Measurements from ENCODE around the gene LDB2.

LDB2 gene

DNA sequence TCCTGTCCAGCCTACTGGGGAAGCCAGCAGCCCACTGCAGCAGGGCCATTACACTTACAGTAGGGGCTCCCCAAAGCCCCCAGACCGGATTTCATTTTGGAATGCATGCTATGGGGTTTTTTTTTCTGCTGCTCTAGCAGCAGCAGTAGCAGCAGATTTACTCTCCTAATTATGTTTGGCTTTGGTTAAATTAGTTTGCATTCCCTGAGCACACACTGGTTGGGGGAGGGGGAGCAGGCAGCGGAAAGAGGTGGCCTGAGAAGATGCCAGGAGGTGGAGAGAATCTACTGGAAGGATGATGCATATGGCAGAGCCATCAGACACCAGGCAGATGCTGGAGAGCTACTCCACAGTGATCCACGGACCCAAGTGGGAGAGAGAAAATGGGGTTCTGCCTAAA is 109.6 kb downstream of the LDB2 start:
- Histone ChIP-seq H3K27me3 (replicated peaks; ENCODE audit: insufficient read depth, low read length) (no peaks in the 10 kb centered on the region), H3F3A (ENCODE audit: insufficient read depth, low read length) (no peaks in the 10 kb centered on the region), H2AFZ (ENCODE audit: low read length) (no peak overlapping the region), H3K79me2 (ENCODE audit: low read length) (no peaks in the 10 kb centered on the region), H4K20me1 (ENCODE audit: insufficient read depth, low read length) (no peaks in the 10 kb centered on the region), H3K27ac (ENCODE audit: low read length) (no peak overlapping the region), H3K9me2 (replicated peaks; ENCODE audit: insufficient read depth, low read length) (no peaks in the 10 kb centered on the region), H3K9ac (ENCODE audit: low read length) (no peak overlapping the region), H3K9me3 (replicated peaks; ENCODE audit: insufficient read depth, low read length) (no peaks in the 10 kb centered on the region), H3K36me3 (replicated peaks; ENCODE audit: insufficient read depth, low read length) (no peaks in the 10 kb centered on the region), H3K4me1 (ENCODE audit: low read length) (no peaks in the 10 kb centered on the region), H3K4me2 (ENCODE audit: low read depth, low read length) (no peak overlapping the region), H3K4me3 (ENCODE audit: low read length) (no peak overlapping the region)
- TF ChIP-seq, protein P1, sequence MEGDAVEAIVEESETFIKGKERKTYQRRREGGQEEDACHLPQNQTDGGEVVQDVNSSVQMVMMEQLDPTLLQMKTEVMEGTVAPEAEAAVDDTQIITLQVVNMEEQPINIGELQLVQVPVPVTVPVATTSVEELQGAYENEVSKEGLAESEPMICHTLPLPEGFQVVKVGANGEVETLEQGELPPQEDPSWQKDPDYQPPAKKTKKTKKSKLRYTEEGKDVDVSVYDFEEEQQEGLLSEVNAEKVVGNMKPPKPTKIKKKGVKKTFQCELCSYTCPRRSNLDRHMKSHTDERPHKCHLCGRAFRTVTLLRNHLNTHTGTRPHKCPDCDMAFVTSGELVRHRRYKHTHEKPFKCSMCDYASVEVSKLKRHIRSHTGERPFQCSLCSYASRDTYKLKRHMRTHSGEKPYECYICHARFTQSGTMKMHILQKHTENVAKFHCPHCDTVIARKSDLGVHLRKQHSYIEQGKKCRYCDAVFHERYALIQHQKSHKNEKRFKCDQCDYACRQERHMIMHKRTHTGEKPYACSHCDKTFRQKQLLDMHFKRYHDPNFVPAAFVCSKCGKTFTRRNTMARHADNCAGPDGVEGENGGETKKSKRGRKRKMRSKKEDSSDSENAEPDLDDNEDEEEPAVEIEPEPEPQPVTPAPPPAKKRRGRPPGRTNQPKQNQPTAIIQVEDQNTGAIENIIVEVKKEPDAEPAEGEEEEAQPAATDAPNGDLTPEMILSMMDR (IDR thresholded peaks at IDR 0.05; ENCODE audit: low read length): no peak
- TF ChIP-seq EZH2 (optimal IDR thresholded peaks at IDR 0.05; ENCODE audit: low read depth, low read length): no peak
- no peak for TF ChIP-seq EZH2phosphoT487 (IDR thresholded peaks at IDR 0.05; ENCODE audit: low read length)
- DNase-seq: no peak

DNA sequence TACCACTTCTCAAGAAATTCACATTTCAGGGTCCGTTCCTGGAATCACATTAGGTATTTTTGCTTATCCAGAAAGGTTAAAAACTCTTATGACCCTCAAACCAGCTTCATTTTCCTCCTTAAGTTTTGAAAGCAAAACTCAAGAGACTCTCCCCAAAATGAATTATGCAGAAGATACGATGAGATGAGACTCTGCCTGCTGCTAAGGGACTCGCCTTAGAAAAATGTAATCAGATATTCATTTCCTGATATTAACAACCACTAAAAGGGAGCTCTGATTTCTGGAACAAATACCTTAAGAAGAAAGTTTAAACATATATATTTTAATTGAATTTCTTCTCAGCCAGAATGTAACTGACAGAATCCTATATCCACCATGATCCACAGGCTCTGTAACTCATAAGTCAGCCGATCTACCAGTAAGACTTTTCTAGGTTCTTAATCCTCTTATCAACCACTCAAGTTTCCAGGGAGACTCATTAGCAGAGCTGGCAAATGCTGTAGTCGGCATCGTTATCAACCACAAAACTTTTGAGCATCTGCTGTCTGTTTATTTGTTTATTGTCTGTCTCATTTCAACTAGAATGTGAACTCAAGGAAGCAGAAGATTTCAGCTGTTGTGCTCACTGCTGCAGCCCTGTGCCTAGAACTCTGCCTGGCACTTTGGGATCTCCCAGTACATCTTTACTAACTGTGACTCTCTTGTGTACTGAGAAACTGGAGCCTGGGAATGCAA is 112.5 kb downstream of the LDB2 start:
- H3K79me2 ChIP-seq (ENCODE audit: low read length): no peaks in the 10 kb centered on the region
- no peaks in the 10 kb centered on the region for H3K4me1 ChIP-seq (ENCODE audit: low read length)
- no peaks in the 10 kb centered on the region for H3K9me2 ChIP-seq (replicated peaks; ENCODE audit: insufficient read depth, low read length)
- no peak overlapping the region for H3K9ac ChIP-seq (ENCODE audit: low read length)
- no peaks in the 10 kb centered on the region for H4K20me1 ChIP-seq (ENCODE audit: insufficient read depth, low read length)
- H3K4me2 ChIP-seq (ENCODE audit: low read depth, low read length): no peak overlapping the region
- H3K36me3 ChIP-seq (replicated peaks; ENCODE audit: insufficient read depth, low read length): no peaks in the 10 kb centered on the region
- H3K9me3 ChIP-seq (replicated peaks; ENCODE audit: insufficient read depth, low read length): no peaks in the 10 kb centered on the region
- no peak overlapping the region for H3K27ac ChIP-seq (ENCODE audit: low read length)
- no peak for DNase-seq
- no peak overlapping the region for H2AFZ ChIP-seq (ENCODE audit: low read length)
- H3K27me3 ChIP-seq (replicated peaks; ENCODE audit: insufficient read depth, low read length): no peaks in the 10 kb centered on the region
- TF ChIP-seq, protein P1 (IDR thresholded peaks at IDR 0.05; ENCODE audit: low read length): no peak
- TF ChIP-seq EZH2 (optimal IDR thresholded peaks at IDR 0.05; ENCODE audit: low read depth, low read length) (no peak), EZH2phosphoT487 (IDR thresholded peaks at IDR 0.05; ENCODE audit: low read length) (no peak)
- no peaks in the 10 kb centered on the region for H3F3A ChIP-seq (ENCODE audit: insufficient read depth, low read length)
- H3K4me3 ChIP-seq (ENCODE audit: low read length): no peak overlapping the region

DNA sequence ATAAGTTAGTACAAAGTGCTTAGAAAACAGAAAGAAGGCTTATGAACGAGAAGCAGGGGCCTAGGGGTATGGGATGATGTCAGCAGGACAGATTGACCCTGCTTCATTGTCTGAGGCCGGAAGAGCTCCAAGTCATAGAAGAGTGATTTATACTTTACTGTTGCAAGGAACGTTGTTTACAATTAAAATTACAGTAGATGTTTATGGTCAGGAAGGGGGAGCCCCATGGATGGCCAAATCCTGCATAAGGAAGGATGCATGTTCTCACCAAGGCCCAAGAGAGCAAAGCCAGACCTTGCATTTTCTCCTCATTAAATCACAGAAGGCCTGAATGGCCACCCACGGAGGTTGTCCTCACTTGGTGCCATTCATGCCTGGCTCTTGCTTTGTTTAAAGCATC is 115.3 kb downstream of the LDB2 start:
- DNase-seq: no peak
- Histone ChIP-seq H3K27me3 (replicated peaks; ENCODE audit: insufficient read depth, low read length) (no peaks in the 10 kb centered on the region), H3K79me2 (ENCODE audit: low read length) (no peaks in the 10 kb centered on the region), H3F3A (ENCODE audit: insufficient read depth, low read length) (no peaks in the 10 kb centered on the region), H3K36me3 (replicated peaks; ENCODE audit: insufficient read depth, low read length) (no peaks in the 10 kb centered on the region), H3K9me3 (replicated peaks; ENCODE audit: insufficient read depth, low read length) (no peaks in the 10 kb centered on the region), H3K4me3 (ENCODE audit: low read length) (no peak overlapping the region), H3K27ac (ENCODE audit: low read length) (no peak overlapping the region), H3K4me1 (ENCODE audit: low read length) (no peaks in the 10 kb centered on the region), H2AFZ (ENCODE audit: low read length) (no peak overlapping the region), H3K9ac (ENCODE audit: low read length) (no peak overlapping the region), H4K20me1 (ENCODE audit: insufficient read depth, low read length) (no peaks in the 10 kb centered on the region), H3K4me2 (ENCODE audit: low read depth, low read length) (no peak overlapping the region), H3K9me2 (replicated peaks; ENCODE audit: insufficient read depth, low read length) (no peaks in the 10 kb centered on the region)
- TF ChIP-seq EZH2phosphoT487 (IDR thresholded peaks at IDR 0.05; ENCODE audit: low read length): no peak
- no peak for TF ChIP-seq EZH2 (optimal IDR thresholded peaks at IDR 0.05; ENCODE audit: low read depth, low read length)
- TF ChIP-seq, protein P1 (IDR thresholded peaks at IDR 0.05; ENCODE audit: low read length): no peak

All from MM.1S (cell line).